DMS53 treated with DMSO at 0.1 percent for 48 hours (cell line): Measurements from ENCODE around the gene PCDHGB6.
"Not testable (repeated sequence)": the region's sequence is repeated elsewhere in the genome, so short reads cannot be mapped to it uniquely, and the experiment has no call there.

Experiments used
- DNase-seq: peaks from one replicate; lab custom pipeline; 2025; ENCODE audit not compliant: unreplicated experiment; lab: John Stamatoyannopoulos, UW

PCDHGB6 gene

GRCh38 chr5:141388661-141389060, 19.2 kb upstream of the PCDHGB6 start:
- no peak for DNase-seq

- DNase-seq: no peak
Observed at GRCh38 chr5:141389153-141390042, 18.4 kb upstream of the PCDHGB6 start.

GRCh38 chr5:141392429-141393198, 15.2 kb upstream of the PCDHGB6 start, which contains the start of gene PCDHGA8:
Gene PCDHGA8, plus strand, starts transcription at chr5:141392633. Its CDS starts 181 bp downstream, at chr5:141392814.
- no peak for DNase-seq

GRCh38 chr5:141393267-141393666, 14.6 kb upstream of the PCDHGB6 start:
- no peak for DNase-seq

GRCh38 chr5:141394401-141395187, 13.2 kb upstream of the PCDHGB6 start:
- not testable (repeated sequence) for DNase-seq

GRCh38 chr5:141397756-141398551, 9.9 kb upstream of the PCDHGB6 start, which contains the start of gene PCDHGB5:
Gene PCDHGB5, plus strand, starts transcription at chr5:141397947. Its CDS starts 181 bp downstream, at chr5:141398128.
- not testable (repeated sequence) for DNase-seq

- no peak for DNase-seq
Observed at GRCh38 chr5:141398608-141399007, 9.2 kb upstream of the PCDHGB6 start.

GRCh38 chr5:141399555-141400258, 8.1 kb upstream of the PCDHGB6 start:
- no peak for DNase-seq

GRCh38 chr5:141402553-141403243, 5.1 kb upstream of the PCDHGB6 start, which contains the start of gene PCDHGA9:
Gene PCDHGA9, plus strand, starts transcription at chr5:141402778. Its CDS starts 175 bp downstream, at chr5:141402953.
- DNase-seq: peak; percentile 9

- DNase-seq: no peak
Observed at GRCh38 chr5:141403387-141403786, 4.4 kb upstream of the PCDHGB6 start.

GRCh38 chr5:141409598-141410306, 1.9 kb downstream of the PCDHGB6 start:
- DNase-seq: no peak

GRCh38 chr5:141411575-141411974, 3.8 kb downstream of the PCDHGB6 start:
- no peak for DNase-seq

- DNase-seq: peak; percentile 49
Observed at GRCh38 chr5:141412854-141413539, 5.2 kb downstream of the PCDHGB6 start, which contains the start of gene PCDHGA10. Gene PCDHGA10, plus strand, starts transcription at chr5:141412987. Its CDS starts 189 bp downstream, at chr5:141413176.

GRCh38 chr5:141413540-141414069, 5.8 kb downstream of the PCDHGB6 start:
- no peak for DNase-seq

GRCh38 chr5:141414548-141415274, 6.9 kb downstream of the PCDHGB6 start:
- not testable (repeated sequence) for DNase-seq

GRCh38 chr5:141415275-141415618, 7.4 kb downstream of the PCDHGB6 start:
- not testable (repeated sequence) for DNase-seq
